Activated naive CD4-positive, alpha-beta T cell treated with anti-CD3 and anti-CD28 coated beads, Interleukin-2, amount 50 U/mL, for 24 hours (primary cell): Measurements from ENCODE around the gene CADPS2.

Source experiments
- H3K27ac Mint-ChIP-seq: one replicate; pipeline ENCODE4 v1.8.0; 2021; ENCODE audit warnings: mild to moderate bottlenecking, mixed read lengths
- H3K27me3 Mint-ChIP-seq: one replicate; pipeline ENCODE4 v1.8.0; 2021; ENCODE audit warnings: mixed read lengths
- H3K36me3 Mint-ChIP-seq: one replicate; pipeline ENCODE4 v1.8.0; 2021; ENCODE audit warnings: mixed read lengths
- H3K4me1 Mint-ChIP-seq: one replicate; pipeline ENCODE4 v1.8.0; 2021; ENCODE audit warnings: mixed read lengths
- H3K4me3 Mint-ChIP-seq: one replicate; pipeline ENCODE4 v1.8.0; 2021; ENCODE audit warnings: mild to moderate bottlenecking, mixed read lengths
- H3K9me3 Mint-ChIP-seq: one replicate; pipeline ENCODE4 v1.8.0; 2021; ENCODE audit warnings: mixed read lengths

CADPS2 gene

DNA sequence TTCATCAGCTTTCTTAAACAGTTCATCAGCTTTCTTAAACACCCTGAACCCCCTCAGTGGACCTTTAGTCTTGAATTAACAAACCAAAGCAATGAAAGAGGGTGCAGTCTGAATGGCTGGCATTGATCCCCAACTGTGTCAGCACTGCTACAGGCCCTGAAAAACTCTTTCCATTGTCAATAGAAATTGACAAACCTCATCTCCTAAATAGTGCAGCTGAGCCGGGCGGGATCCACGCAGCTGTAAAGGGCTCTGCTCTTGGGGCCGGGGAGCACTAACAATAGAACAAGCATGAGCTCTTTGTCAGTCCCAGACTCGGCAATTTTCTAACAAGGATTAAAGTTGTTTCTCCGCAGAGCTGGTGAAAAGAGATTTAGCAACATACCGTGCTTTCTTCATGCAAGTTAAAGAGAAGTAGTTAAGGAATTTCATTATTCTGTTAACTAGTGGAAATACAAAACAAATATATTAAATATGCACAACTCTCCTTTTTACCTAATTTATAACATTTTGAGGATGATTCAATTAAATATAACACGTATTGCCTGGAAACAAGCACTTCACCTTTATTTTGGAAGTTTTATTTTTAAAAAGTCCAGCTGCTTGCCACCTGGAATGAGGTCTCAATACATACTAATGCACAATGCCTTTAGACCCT lies 557.0 kb downstream of the CADPS2 start:
- Mint-ChIP-seq H3K27ac (no peak overlapping the region), H3K4me1 (no peaks in the 10 kb centered on the region), H3K36me3 (no peaks in the 10 kb centered on the region)

DNA sequence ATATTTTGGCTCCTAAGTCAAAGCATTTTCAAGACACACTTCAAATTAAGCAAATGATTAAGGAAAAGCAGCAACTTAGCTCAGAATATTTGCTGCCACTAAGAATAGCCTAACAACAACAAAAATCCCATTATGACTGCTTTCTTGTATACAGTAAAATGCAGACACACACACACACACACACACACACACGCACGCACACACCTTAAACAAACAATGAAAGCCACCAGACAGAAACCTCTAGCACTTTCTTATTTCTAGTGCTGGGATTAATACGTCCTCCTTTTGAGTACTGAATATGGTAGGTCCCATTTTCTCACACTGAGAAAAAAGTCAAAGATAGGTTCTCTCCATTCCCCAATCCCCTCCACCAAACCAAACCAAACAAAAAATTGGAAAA lies 558.3 kb downstream of the CADPS2 start:
- no peak overlapping the region for H3K27ac Mint-ChIP-seq
- H3K4me3 Mint-ChIP-seq = no peak overlapping the region
- H3K27me3 Mint-ChIP-seq = peaks cover 2% of the 10 kb centered on the region

More for the DNA sequence above, 557.0 kb downstream of the CADPS2 start:
- peaks cover 4% of the 10 kb centered on the region for H3K9me3 Mint-ChIP-seq
- no peak overlapping the region for H3K4me3 Mint-ChIP-seq
- peaks cover 2% of the 10 kb centered on the region for H3K27me3 Mint-ChIP-seq

DNA sequence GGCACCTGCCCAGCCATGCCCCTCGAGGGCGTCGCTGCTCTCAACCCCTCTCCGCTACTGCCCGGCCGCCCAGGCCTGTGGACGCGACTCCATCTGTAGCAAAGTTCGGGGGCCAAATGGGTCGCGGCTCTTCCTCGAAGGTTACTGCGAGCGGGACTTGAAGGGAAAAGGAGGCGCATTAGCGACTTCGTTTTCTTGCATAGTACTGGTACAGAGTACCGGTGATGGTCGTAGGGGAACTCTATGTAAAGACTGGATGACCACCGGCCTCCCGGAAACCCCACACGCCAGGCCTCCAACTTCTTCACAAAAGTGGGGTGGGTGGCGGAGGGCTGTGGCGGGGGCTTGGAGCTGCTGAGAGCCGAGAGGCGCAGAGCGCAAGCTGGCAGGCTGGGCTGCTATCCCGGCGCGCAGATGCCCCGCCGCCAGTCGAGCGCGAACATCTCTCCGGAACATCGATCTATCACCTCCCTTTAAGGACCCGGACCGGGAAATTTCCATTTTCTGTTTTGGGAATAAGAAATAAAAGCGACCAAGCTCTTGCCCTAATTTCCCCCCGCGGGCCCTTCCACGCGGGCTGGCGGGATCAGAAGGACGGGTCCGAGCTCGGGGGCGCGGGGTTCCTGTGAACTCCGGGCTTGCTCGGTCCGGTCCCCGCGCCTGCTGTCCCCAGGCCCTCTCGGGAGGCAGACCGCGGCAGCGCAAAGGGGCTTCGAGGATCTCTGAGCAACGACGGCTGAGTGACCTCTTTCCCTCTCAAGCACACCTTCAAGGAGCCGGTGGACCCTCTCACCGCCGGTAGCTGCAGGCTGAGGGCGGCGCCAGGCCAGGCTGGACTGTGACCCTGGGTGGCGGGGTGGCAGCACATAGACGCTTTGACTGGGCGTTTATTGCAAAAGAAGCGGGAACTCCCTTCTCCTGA lies 569.5 kb downstream of the CADPS2 start:
- peaks cover 4% of the 10 kb centered on the region for H3K9me3 Mint-ChIP-seq
- H3K27ac Mint-ChIP-seq = no peak overlapping the region
- H3K4me1 Mint-ChIP-seq = no peaks in the 10 kb centered on the region
- no peaks in the 10 kb centered on the region for H3K36me3 Mint-ChIP-seq
- no peak overlapping the region for H3K4me3 Mint-ChIP-seq
- H3K27me3 Mint-ChIP-seq = peaks cover 42% of the 10 kb centered on the region

More for the DNA sequence above, 558.3 kb downstream of the CADPS2 start:
- peaks cover 4% of the 10 kb centered on the region for H3K9me3 Mint-ChIP-seq
- H3K36me3 Mint-ChIP-seq = no peaks in the 10 kb centered on the region
- H3K4me1 Mint-ChIP-seq = no peaks in the 10 kb centered on the region

GRCh38 chr7:122315507-122316466 lies 570.5 kb downstream of the CADPS2 start:
- Mint-ChIP-seq H3K4me3 (no peak overlapping the region), H3K36me3 (no peaks in the 10 kb centered on the region), H3K27me3 (peaks cover 49% of the 10 kb centered on the region), H3K9me3 (peaks cover 4% of the 10 kb centered on the region), H3K4me1 (peaks cover 3% of the 10 kb centered on the region), H3K27ac (no peak overlapping the region)

DNA sequence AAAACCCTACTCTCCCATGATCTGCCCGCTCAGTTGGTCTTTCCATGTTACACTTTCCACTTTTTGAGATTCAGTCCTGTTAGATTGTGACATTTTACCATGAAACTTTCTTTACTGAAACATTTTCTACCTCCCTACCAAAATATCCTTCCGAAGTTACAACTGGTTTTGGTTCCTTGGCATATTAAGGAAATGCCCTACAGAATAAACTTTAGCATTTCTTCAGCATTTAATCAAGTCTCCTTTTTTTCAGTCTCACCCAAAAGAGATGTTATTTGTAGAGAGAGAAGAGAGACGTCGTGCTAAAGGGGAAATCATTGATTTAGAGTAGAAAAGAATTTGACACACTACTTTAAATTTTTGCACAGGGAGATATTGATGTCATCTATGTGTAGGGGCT lies 572.0 kb downstream of the CADPS2 start:
- peaks cover 6% of the 10 kb centered on the region for H3K4me1 Mint-ChIP-seq
- H3K9me3 Mint-ChIP-seq = no peaks in the 10 kb centered on the region

DNA sequence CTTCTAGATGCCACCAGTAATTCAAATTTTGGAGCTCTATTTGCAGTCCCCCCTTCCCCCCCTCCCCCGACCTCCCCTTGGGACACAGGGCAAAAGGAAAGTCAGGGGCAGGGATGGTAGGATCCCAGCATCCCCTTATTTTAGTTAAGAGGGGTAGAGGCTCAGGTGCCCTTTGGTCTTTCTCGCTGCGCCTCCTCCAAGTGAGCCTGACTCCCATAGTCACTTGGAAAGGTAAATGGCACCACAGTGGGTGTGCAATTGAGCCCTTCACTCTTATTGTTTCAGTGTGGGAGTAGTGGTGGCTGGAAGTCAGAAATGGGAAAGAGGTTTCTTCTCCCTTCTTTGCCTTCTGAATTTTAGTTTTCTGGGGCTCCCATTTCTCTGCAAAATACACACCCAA lies 573.5 kb downstream of the CADPS2 start:
- Mint-ChIP-seq H3K9me3 (no peaks in the 10 kb centered on the region), H3K36me3 (no peaks in the 10 kb centered on the region), H3K27me3 (peaks cover 55% of the 10 kb centered on the region), H3K4me1 (peaks cover 6% of the 10 kb centered on the region), H3K4me3 (no peak overlapping the region), H3K27ac (no peak overlapping the region)

More for the DNA sequence above, 572.0 kb downstream of the CADPS2 start:
- peaks cover 52% of the 10 kb centered on the region for H3K27me3 Mint-ChIP-seq
- no peak overlapping the region for H3K4me3 Mint-ChIP-seq
- no peaks in the 10 kb centered on the region for H3K36me3 Mint-ChIP-seq
- H3K27ac Mint-ChIP-seq = no peak overlapping the region

DNA sequence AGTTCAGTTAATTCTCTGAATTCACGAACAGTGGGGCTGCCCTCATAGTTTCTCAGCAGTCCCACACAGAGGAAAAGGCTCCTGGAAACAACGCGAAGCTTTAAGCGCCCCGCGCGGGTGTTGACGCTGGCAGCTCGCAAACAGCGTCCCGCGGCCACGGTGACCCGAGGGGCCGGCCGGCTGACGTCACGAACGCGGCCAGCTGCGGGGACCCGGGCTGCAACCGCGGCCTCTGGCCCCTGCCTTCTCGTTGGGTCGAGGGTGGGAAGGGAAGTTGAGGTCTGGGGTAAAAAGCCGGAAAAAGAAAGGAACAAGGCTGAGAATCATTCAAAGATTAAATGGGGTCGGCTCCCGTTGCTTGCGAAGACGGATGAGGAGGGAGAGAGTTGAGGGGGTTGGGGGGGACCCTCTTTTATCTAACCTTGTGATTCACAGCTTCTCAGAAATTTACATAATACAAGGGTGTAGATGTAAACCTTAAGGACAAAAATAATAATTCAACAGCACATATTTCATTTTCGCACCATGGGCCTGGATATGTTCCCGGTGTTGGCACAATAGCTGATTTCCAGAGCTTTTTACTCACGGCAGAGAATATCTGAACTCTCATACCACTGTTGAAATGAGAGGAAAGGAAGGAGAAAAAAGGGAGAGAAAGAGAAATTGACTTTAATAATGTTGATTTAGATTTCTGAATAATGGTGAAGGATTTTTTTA lies 574.4 kb downstream of the CADPS2 start:
- H3K4me1 Mint-ChIP-seq = peaks cover 6% of the 10 kb centered on the region
- H3K4me3 Mint-ChIP-seq = no peak overlapping the region
- H3K36me3 Mint-ChIP-seq = no peaks in the 10 kb centered on the region
- H3K9me3 Mint-ChIP-seq = no peaks in the 10 kb centered on the region
- H3K27ac Mint-ChIP-seq = no peak overlapping the region
- H3K27me3 Mint-ChIP-seq = peaks cover 56% of the 10 kb centered on the region

GRCh38 chr7:122311050-122311700 lies 575.1 kb downstream of the CADPS2 start:
- no peaks in the 10 kb centered on the region for H3K36me3 Mint-ChIP-seq
- peaks cover 58% of the 10 kb centered on the region for H3K27me3 Mint-ChIP-seq
- no peak overlapping the region for H3K27ac Mint-ChIP-seq
- H3K4me1 Mint-ChIP-seq = peaks cover 6% of the 10 kb centered on the region
- no peak overlapping the region for H3K4me3 Mint-ChIP-seq
- H3K9me3 Mint-ChIP-seq = no peaks in the 10 kb centered on the region

DNA sequence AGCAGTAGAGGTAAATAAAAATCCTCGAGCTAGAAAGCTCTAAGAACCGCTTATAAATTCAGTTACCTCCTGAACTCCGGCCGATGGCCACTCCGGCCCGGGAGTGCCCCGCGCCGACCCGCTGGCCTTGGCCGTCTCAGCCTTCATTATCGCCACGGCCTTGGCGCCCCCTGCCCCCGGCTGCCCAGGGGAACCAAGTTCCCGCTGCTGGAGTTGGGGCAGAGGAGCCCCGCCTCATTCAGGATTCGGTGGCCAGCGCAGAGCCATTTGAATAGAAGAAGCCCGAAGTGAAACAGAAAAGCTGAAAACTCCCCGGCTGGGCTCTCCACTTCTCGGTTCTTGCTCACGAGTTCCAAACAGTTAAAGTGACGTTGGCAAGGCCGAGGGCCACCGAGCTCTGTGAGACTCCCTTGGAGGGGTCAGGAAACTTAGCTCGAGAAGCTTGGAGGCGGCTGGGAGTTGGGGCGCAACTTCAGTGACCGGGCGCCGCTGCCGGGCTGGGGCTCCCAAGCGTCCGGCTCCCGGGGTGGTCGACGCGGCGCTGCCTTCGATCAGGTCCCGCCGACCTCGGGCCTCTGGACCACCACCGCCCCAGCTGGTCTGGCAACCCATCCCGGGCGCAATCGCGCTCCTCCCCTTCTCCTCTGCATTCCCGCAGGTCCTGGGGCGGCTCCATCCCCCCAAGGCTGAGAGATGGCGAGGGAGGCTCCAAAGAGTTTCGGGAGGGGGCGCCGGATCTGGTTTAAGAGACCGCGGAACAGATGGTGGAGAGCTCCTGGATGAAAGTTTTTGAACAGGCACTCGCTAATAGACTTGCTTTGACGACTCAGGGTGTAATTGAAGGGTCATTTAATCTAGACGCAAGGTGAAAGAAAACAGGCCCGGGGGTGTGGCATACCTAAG lies 575.9 kb downstream of the CADPS2 start:
- peaks cover 53% of the 10 kb centered on the region for H3K27me3 Mint-ChIP-seq
- H3K4me1 Mint-ChIP-seq = peaks cover 6% of the 10 kb centered on the region
- no peak overlapping the region for H3K27ac Mint-ChIP-seq
- H3K9me3 Mint-ChIP-seq = no peaks in the 10 kb centered on the region
- no peak overlapping the region for H3K4me3 Mint-ChIP-seq
- H3K36me3 Mint-ChIP-seq = no peaks in the 10 kb centered on the region

DNA sequence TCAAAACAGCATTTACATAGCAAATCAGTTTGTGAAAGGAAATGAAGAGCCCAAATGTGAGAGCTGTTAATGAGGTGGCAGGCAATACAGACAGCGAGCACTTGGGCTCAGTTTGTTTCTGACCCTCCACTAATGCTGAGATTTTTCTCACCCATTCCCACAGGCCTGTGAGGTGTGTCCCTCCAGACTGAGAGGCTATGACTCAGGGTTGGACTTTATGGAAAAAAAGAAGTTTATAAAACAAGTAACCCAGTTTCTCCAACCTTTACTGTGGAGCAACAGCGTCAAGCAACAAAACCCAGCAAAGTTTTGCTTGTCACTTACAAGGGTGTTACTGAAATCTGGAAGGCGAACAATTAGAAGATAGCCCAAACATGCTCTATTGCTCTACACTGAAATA lies 576.8 kb downstream of the CADPS2 start:
- Mint-ChIP-seq H3K4me1 (peaks cover 6% of the 10 kb centered on the region), H3K9me3 (no peaks in the 10 kb centered on the region), H3K27ac (no peak overlapping the region), H3K4me3 (no peak overlapping the region), H3K36me3 (no peaks in the 10 kb centered on the region), H3K27me3 (peaks cover 53% of the 10 kb centered on the region)

GRCh38 chr7:122307228-122307621 lies 579.0 kb downstream of the CADPS2 start:
- H3K4me1 Mint-ChIP-seq = peaks cover 6% of the 10 kb centered on the region
- H3K27ac Mint-ChIP-seq = no peak overlapping the region
- H3K4me3 Mint-ChIP-seq = no peak overlapping the region
- peaks cover 59% of the 10 kb centered on the region for H3K27me3 Mint-ChIP-seq
- H3K9me3 Mint-ChIP-seq = no peaks in the 10 kb centered on the region
- no peaks in the 10 kb centered on the region for H3K36me3 Mint-ChIP-seq

DNA sequence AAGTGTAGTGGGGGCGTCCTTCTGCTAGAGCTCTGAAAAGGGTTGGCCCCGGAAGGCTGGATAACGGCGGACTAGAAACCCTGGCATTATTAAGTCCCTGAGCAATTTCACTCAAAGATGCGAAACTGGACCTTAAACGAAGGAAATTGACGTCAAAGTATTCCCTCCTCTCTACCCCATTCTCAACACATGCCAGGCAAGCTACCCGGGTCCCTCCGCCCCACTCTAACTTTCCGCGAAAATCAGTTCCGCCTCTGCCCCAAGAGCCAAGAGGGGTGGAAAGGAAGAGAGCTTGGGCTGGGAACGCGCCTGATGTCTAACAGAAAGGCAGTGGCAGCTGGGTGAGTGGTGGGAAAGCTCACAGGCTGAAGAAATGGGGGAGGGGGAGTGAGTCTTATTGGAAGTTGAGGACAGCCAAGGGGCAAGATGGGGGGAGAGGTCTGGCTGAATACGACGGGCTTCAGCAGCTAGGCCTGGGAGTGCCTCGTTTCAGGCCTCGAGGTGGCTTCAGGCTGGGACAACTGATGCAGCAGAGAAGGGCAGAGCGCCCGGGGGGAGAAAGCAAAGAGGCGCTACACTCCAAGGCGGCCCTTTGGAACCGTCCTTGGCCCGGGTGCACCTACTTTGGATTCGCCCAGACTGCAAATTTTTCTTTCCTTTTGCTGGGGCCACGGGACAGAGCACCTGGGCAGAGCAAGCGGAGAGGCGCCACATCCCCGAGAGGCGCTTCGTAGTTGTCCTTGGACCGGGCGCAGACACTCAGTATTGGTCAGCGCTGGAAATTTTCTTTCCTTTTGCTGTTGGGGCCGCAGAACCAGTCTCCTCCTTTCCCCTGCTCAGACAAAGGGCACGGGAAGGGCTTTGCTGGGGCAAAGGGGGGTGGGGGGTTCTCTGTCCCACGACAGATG lies 579.7 kb downstream of the CADPS2 start:
- H3K4me1 Mint-ChIP-seq = peaks cover 6% of the 10 kb centered on the region
- no peak overlapping the region for H3K27ac Mint-ChIP-seq
- H3K27me3 Mint-ChIP-seq = peaks cover 57% of the 10 kb centered on the region
- H3K4me3 Mint-ChIP-seq = no peak overlapping the region
- H3K9me3 Mint-ChIP-seq = no peaks in the 10 kb centered on the region
- no peaks in the 10 kb centered on the region for H3K36me3 Mint-ChIP-seq
